K562 (cell line): ENCODE measurements around the gene AP5Z1. TPM values are rescaled to one million over a fixed set of nuclear protein-coding genes. Genes with fewer than 3 reads are reported as not detected.

Experiments used
- ATAC-seq: fragments of 200-7000 bp; cut with Tn5 transposase; 3 replicates; pipeline ENCODE4 v1.9.1; 2020; ENCODE audit warnings: moderate library complexity
- BruUV-seq: library from RNA; stranded (reverse); fragments of 400-500 nt; replicated peaks from 2 replicates; lab custom pipeline; 2021; lab: Mats Ljungman, UMichigan
- CTCF ChIA-PET: fragments of 300-600 bp; formaldehyde crosslinking; extraction: SDS; loops from one replicate; lab custom pipeline; 2021; ENCODE audit warnings: low intra/inter-chr PET ratio; lab: Yijun Ruan, JAX
- POLR2A ChIA-PET: fragments of 300-600, 350-650 bp; sonication (Branson Sonifier 250); formaldehyde crosslinking; extraction: SDS; loops from one replicate; lab custom pipeline; 2021; ENCODE audit warnings: antibody characterized with exemption, inconsistent platforms; lab: Yijun Ruan, JAX
- DNase-seq, 4 experiments: peaks; one replicate each; pipeline versions ENCODE4 v3.0.0 to v3.0.0-alpha.2; 2011 to 2018; ENCODE audit warnings: low spot score in 3 of 4, mixed read lengths in 3 of 4; ENCODE audit errors: extremely low read depth in 1 of 4
- FAIRE-seq: peaks from 2 replicates; lab custom pipeline; 2011; peaks lifted over from hg19 to GRCh38; lab: Jason Lieb, UNC
- H2AFZ ChIP-seq: 2 replicates; pipeline ENCODE4 v1.6.0; 2011; ENCODE audit warnings: low read depth, low read length, control low read depth, inconsistent platforms
- H3K27ac ChIP-seq: fragments of 200-600 bp; 3 replicates; pipeline ENCODE4 v1.8.0; 2011; ENCODE audit warnings: low read depth, mild to moderate bottlenecking, control low read depth, inconsistent platforms, low read length, moderate library complexity, mixed read lengths; ENCODE audit errors: extremely low read depth
- H3K27me3 ChIP-seq, 2 experiments: fragments of 300-600 bp in 1 of 2; 2 replicates in 1 of 2; 3 replicates in 1 of 2; pipeline versions ENCODE4 v1.6.0 to v1.8.0; 2011; ENCODE audit warnings: inconsistent platforms in 2 of 2, low read length in 2 of 2, mild to moderate bottlenecking in 1 of 2, mixed read lengths in 1 of 2, moderate library complexity in 1 of 2; ENCODE audit not compliant: control insufficient read depth in 2 of 2, insufficient read depth in 2 of 2
- H3K36me3 ChIP-seq: fragments of 300-600 bp; 3 replicates; pipeline ENCODE4 v1.8.0; 2011; ENCODE audit warnings: mild to moderate bottlenecking, low read length, inconsistent platforms; ENCODE audit not compliant: control insufficient read depth, insufficient read depth
- H3K4me1 ChIP-seq, 2 experiments: fragments of 200-600 bp in 1 of 2; replicated peaks in 1 of 2; 2 replicates in 1 of 2; 3 replicates in 1 of 2; pipeline versions ENCODE4 v1.5.1 to v1.8.0; 2011; ENCODE audit warnings: inconsistent platforms in 2 of 2, low read length in 2 of 2, mild to moderate bottlenecking in 1 of 2, mixed read lengths in 1 of 2, moderate library complexity in 1 of 2; ENCODE audit not compliant: control insufficient read depth in 2 of 2, insufficient read depth in 2 of 2
- H3K4me2 ChIP-seq: 2 replicates; pipeline ENCODE4 v1.6.1; 2011; ENCODE audit warnings: low read length, control low read depth, inconsistent platforms, mixed read lengths; ENCODE audit not compliant: insufficient read depth
- H3K4me3 ChIP-seq: fragments of 200-600 bp; sonication (generic), shearing (Covaris generic); 2 replicates; pipeline ENCODE4 v1.5.1; 2016; ENCODE audit warnings: control low read depth, inconsistent platforms
- H3K79me2 ChIP-seq: fragments of 200-600 bp; 3 replicates; pipeline ENCODE4 v1.8.0; 2011; ENCODE audit warnings: low read length, inconsistent platforms; ENCODE audit not compliant: control insufficient read depth, insufficient read depth
- H3K9ac ChIP-seq, 2 experiments: 2 replicates each; pipeline versions ENCODE4 v1.6.0 to v1.6.1; 2011; ENCODE audit warnings: low read depth in 2 of 2, low read length in 2 of 2, control low read depth in 1 of 2, inconsistent platforms in 1 of 2, mild to moderate bottlenecking in 1 of 2, mixed read lengths in 1 of 2; ENCODE audit not compliant: insufficient read depth in 1 of 2
- H3K9me1 ChIP-seq: one replicate; pipeline ENCODE4 v1.6.0; 2011; ENCODE audit warnings: inconsistent platforms, mild to moderate bottlenecking, low read length, moderate library complexity; ENCODE audit not compliant: control insufficient read depth, insufficient read depth
- H3K9me3 ChIP-seq: replicated peaks from 2 replicates; pipeline ENCODE4 v1.5.1; 2011; ENCODE audit warnings: low read depth, low read length, inconsistent platforms; ENCODE audit not compliant: control insufficient read depth, insufficient read depth
- H4K20me1 ChIP-seq: replicated peaks from 2 replicates; pipeline ENCODE4 v1.6.1; 2011; ENCODE audit warnings: low read length, inconsistent platforms, mixed read lengths; ENCODE audit not compliant: control insufficient read depth, insufficient read depth
- ARID4B ChIP-seq: sonication (generic); formaldehyde crosslinking; IDR thresholded peaks from 2 replicates; pipeline ENCODE4 v1.8.0; 2022; ENCODE audit warnings: mild to moderate bottlenecking, missing genetic modification reagents
- ETV6 ChIP-seq, 3 experiments: fragments of 150-350 bp in 1 of 3; sonication (generic) in 1 of 3; formaldehyde crosslinking in 1 of 3; IDR thresholded peaks; 2 replicates each; pipeline versions ENCODE4 v1.6.1 to v1.8.0; 2014 to 2022; ENCODE audit warnings: borderline replicate concordance in 2 of 3, low read depth in 2 of 3, antibody characterized with exemption in 1 of 3, low read length in 1 of 3, mild to moderate bottlenecking in 1 of 3, missing genetic modification reagents in 1 of 3
- GATA2 ChIP-seq: sonication (generic); formaldehyde crosslinking; IDR thresholded peaks from 2 replicates; pipeline ENCODE4 v1.4.0; 2020; ENCODE audit warnings: mild to moderate bottlenecking, missing genetic modification reagents
- GATAD2B ChIP-seq: fragments of 450-650 bp; IDR thresholded peaks from 2 replicates; pipeline ENCODE4 v1.6.1; 2017; ENCODE audit warnings: mild to moderate bottlenecking, borderline replicate concordance
- MECOM ChIP-seq: fragments of 250-450 bp; sonication (Bioruptor Pico); IDR thresholded peaks from 2 replicates; pipeline ENCODE4 v1.8.0; 2022; ENCODE audit warnings: inconsistent platforms
- MTF1 ChIP-seq: fragments of 250-450 bp; sonication (Bioruptor Pico); IDR thresholded peaks from 2 replicates; pipeline ENCODE4 v1.9.0; 2021; ENCODE audit warnings: moderate library complexity, mild to moderate bottlenecking, inconsistent platforms, borderline replicate concordance
- NBN ChIP-seq: fragments of 450-650 bp; IDR thresholded peaks from 2 replicates; pipeline ENCODE4 v1.6.1; 2016; ENCODE audit warnings: low read depth, mild to moderate bottlenecking
- PHF21A ChIP-seq: fragments of 450-650 bp; IDR thresholded peaks from 2 replicates; pipeline ENCODE4 v1.6.1; 2017; ENCODE audit warnings: low read depth, borderline replicate concordance
- SMARCE1 ChIP-seq: fragments of 450-650 bp; IDR thresholded peaks from 2 replicates; pipeline ENCODE4 v1.7.1; 2016; ENCODE audit warnings: mild to moderate bottlenecking
- TCF15 ChIP-seq: fragments of 250-450 bp; sonication (Bioruptor Pico); IDR thresholded peaks from 2 replicates; pipeline ENCODE4 v1.8.0; 2022; ENCODE audit warnings: moderate library complexity, mild to moderate bottlenecking, inconsistent platforms
- ZNF133 ChIP-seq: fragments of 250-450 bp; sonication (Bioruptor Pico); IDR thresholded peaks from 2 replicates; pipeline ENCODE4 v1.4.0; 2020; ENCODE audit warnings: mild to moderate bottlenecking
- ZNF384 ChIP-seq: IDR thresholded peaks from 2 replicates; pipeline ENCODE4 v1.6.1; 2012; ENCODE audit warnings: low read depth, low read length, improper control_type of control experiment
- ZNF41 ChIP-seq: fragments of 250-450 bp; sonication (Bioruptor Pico); conservative IDR thresholded peaks from 2 replicates; pipeline ENCODE4 v1.4.0; 2020; ENCODE audit warnings: mild to moderate bottlenecking
- ZNF766 ChIP-seq: fragments of 200-800 bp; sonication (Bioruptor generic); conservative IDR thresholded peaks from 2 replicates; pipeline ENCODE4 v1.6.1; 2016; ENCODE audit warnings: missing genetic modification characterization, missing compliant biosample characterization
- ZZZ3 ChIP-seq: fragments of 450-650 bp; IDR thresholded peaks from 2 replicates; pipeline ENCODE4 v1.6.1; 2016; ENCODE audit warnings: antibody characterized with exemption, mild to moderate bottlenecking, moderate library complexity
- WGBS: fragments of 100-300 bp; shearing (Covaris generic); methylation state at CpG from one replicate; pipeline ENCODE4 v1.1.6; 2016; ENCODE audit warnings: low coverage, mixed read lengths; ENCODE audit not compliant: insufficient coverage; ENCODE audit errors: missing lambda C conversion rate; 5-methylcytosine and 5-hydroxymethylcytosine counted together
- in situ Hi-C: fragments of 300-500 bp; cut with MboI; formaldehyde crosslinking; loops from 4 replicates; pipeline ENCODE4 v1.15.0; 2018; ENCODE audit warnings: inconsistent platforms, mixed read lengths
- intact Hi-C: fragments of 100-400 bp; cut with micrococcal nuclease; formaldehyde crosslinking; loops from 2 replicates; pipeline ENCODE4 v1.14.2; 2022
- polyA plus RNA-seq, 8 experiments: library from polyadenylated mRNA; depleted of rRNA in 4 of 8; stranded (reverse) in 5 of 8; unstranded in 3 of 8; fragments of >200 nt; fragmentation: Nextera tagmentation in 2 of 8; fragmentation: Illumina TruSeq in 1 of 8; extraction: Ambion mirVana in 2 of 8; extraction: Trizol in 1 of 8; gene quantifications; 2 replicates each; pipeline versions ENCODE4 v1.2.1 to v1.2.3, GENCODE V29; 2011 to 2014; ENCODE audit warnings: inconsistent platforms in 1 of 8, missing spikeins in 1 of 8
- total RNA-seq, 7 experiments: library from RNA; depleted of rRNA in 6 of 7; stranded (reverse); fragments of >200 nt in 6 of 7; fragmentation: Illumina TruSeq in 2 of 7; extraction: Trizol in 2 of 7; gene quantifications; 2 replicates each; pipeline versions ENCODE4 v1.2.1 to v1.2.3, GENCODE V29; 2011 to 2021; ENCODE audit warnings: low replicate concordance in 1 of 7

Gene AP5Z1
- total and polyA plus RNA-seq, 9 of the 15 experiments (the other 6 are each of a cell fraction or from before 2014, with no cell fraction given) = 0.06 to 31.1 (median 6.4) TPM

GRCh38 chr7:4830176-4830575 lies 54.8 kb downstream of the AP5Z1 start:
- Histone ChIP-seq H2AFZ (peak overlapping the region; percentile 81), H4K20me1 (no peaks in the 10 kb centered on the region), H3K27ac (peak overlapping the region; percentile 50; the same call in 1 of the 3 replicates), H3K4me3 (no peak overlapping the region), H3K9me3 (no peaks in the 10 kb centered on the region), H3K36me3 (no peaks in the 10 kb centered on the region), H3K79me2 (no peaks in the 10 kb centered on the region), H3K9me1 (no peaks in the 10 kb centered on the region), H3K27me3 (no peaks in the 10 kb centered on the region), H3K4me2 (peak overlapping the region; percentile 53), H3K4me1 (peaks cover 3 to 16% of the 10 kb centered on the region in 2 experiments; a peak in 3 of 5 replicates), H3K9ac (no peak overlapping the region; a peak in 1 of 4 replicates)
- DNase-seq (peak; percentile 73 to 88 (median 78)), FAIRE-seq (peak; percentile 97), ATAC-seq (peak; percentile 99)
- in situ Hi-C loops (no loop called here), intact Hi-C loops (loop anchor here (1.0 kb wide), 1 partner anchor 53 kb away; the partner anchor contains the start of gene RADIL)
- BruUV-seq = no TSS peak
- ChIA-PET CTCF (interaction anchor here (0.7 to 2.0 kb wide), 5 partner anchors 35 to 257 kb away, joined by 3 to 6 read pairs (median 4); partner anchors contain the start of gene RADIL), POLR2A (interaction anchor here (0.5 to 1.0 kb wide), 3 partner anchors 84 to 832 kb away, joined by 3 read pairs; no protein-coding TSS in a partner anchor)
- 29% methylated on average over 14 of the region's 14 CpGs for WGBS
- TF ChIP-seq ZNF41 (no peak), MTF1 (no peak), GATA2 (CRISPR knock-in tag) (peak; percentile 79), NBN (0 out of 2 replicates have a peak, but pooled peaks have one; percentile 68), ZNF384 (peak; percentile 34; the same call in 1 of the 2 replicates), ZNF766 (CRISPR knock-in tag) (no peak), ARID4B (CRISPR knock-in tag) (no peak), SMARCE1 (0 out of 2 replicates have a peak, but pooled peaks have one; percentile 11), ZNF133 (CRISPR knock-in tag) (no peak), ETV6 (IDR thresholded peaks at IDR 0.05; ENCODE audit: borderline replicate concordance in 1 of 2, low read depth in 2 of 2, low read length in 1 of 2) (no peak), ETV6 (CRISPR knock-in tag; IDR thresholded peaks at IDR 0.05; ENCODE audit: borderline replicate concordance) (no peak), ZZZ3 (no peak), GATAD2B (no peak), MECOM (no peak), TCF15 (CRISPR knock-in tag) (no peak), PHF21A (no peak)
